Measurements from ENCODE around the gene ASAP3.
A peak's percentile ranks its signal among the peaks of the same experiment; 100 is the strongest.
"Not testable (repeated sequence)": the region's sequence is repeated elsewhere in the genome, so short reads cannot be mapped to it uniquely, and the experiment has no call there.

The ASAP3 gene

DNA sequence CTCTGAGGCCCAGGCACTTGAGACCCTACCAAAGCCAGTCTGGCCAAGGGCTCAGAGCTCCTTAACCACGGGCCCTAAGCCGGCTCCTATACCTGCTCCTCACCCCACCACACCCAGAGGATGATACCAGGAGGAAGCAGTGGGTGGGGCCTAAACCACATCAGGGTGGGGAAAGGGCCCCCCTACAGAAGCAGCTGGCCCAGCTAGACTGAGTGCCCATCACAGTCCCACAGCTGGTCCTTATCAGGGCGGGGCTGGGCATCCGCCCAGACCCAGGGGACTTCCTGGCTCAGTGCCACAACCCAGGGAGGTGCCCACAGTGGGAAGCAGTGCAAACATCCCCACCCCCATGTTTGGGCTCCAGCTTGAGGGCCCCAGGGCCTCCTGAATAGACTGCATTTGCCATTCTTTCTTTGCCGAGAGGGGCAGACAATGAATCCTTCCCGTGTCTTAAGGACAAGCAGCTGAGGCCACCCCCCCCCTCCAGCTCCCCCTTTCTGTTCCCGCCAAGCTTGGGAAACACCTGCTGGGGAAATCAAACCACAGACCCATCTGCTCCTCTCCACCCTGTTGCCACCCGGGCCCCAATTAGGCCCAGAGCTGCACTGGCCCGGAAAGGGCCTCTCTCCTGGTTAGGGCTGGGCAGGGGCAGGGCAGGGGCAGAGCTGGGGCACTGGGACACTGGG is 40.9 kb upstream of the ASAP3 start:
- Mint-ChIP-seq H3K27ac (peak overlapping the region; percentile 95), H3K9me3 (no peaks in the 10 kb centered on the region), H3K27me3 (ENCODE audit: low read depth) (no peaks in the 10 kb centered on the region), H3K4me3 (peak overlapping the region; percentile 96), H3K4me1 (ENCODE audit: low read depth) (peaks cover 63% of the 10 kb centered on the region), H3K36me3 (ENCODE audit: low read depth) (peaks cover 70% of the 10 kb centered on the region)
- DNase-seq (ENCODE audit: low spot score) = no peak

DNA sequence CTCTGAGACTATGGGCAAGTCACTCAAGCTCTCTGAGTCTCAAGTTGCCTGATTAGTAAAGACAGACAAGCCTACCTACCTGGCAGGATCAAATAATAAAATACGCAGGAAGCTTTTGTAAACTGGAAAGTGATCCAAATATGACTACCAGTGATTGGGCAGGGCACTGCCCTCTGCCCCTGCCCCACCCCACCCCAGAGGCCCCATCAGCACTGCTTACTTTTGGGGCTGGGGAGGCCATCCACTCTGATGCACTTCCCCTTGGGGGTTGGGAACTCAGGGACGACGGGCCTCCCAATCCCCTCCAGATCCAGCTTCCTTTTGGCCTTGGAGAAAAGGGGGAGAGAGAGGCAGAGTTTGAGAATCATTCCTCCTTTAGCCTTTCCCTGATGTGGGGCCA is 40.2 kb upstream of the ASAP3 start:
- DNase-seq (ENCODE audit: low spot score) = no peak
- peaks cover 65% of the 10 kb centered on the region for H3K36me3 Mint-ChIP-seq (ENCODE audit: low read depth)
- no peaks in the 10 kb centered on the region for H3K9me3 Mint-ChIP-seq
- H3K4me3 Mint-ChIP-seq = peak overlapping the region; percentile 36
- H3K27ac Mint-ChIP-seq = peak overlapping the region; percentile 67
- no peaks in the 10 kb centered on the region for H3K27me3 Mint-ChIP-seq (ENCODE audit: low read depth)
- peaks cover 56% of the 10 kb centered on the region for H3K4me1 Mint-ChIP-seq (ENCODE audit: low read depth)

DNA sequence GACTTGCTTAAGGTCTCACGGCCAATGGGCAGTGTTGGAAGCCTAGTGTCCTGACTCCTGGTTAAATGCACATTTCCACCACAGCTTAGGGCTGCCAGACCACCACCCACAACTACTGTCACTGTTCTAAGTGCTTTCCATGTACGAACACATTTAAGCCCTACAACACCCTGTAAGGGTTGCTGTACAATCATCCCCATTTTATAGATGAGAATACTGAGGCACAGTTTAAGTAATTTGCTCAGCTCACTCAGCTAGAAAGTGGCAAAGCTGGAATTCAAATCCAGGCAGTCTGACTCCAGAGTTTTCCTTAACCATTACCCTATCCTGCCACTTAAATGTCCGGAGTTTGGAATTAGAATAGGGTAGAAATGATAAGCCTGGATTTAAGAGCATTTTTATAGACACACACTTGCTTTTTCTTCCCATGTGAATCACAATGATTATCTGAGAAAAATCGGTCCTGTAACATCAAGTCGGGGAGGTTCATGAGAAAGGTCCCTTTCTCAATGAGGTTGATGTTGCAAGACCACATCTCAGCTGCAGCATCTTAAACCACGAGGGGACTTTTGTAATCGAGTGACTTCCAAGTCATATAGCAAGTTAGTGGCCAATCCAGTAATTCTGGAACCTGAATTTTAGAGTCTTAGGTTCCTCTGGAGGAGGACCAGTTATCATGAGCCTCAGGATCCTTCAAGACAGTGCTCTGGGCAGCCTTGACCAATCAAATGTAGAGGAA is 38.4 kb upstream of the ASAP3 start:
- Mint-ChIP-seq H3K9me3 (no peaks in the 10 kb centered on the region), H3K36me3 (ENCODE audit: low read depth) (peaks cover 67% of the 10 kb centered on the region), H3K27me3 (ENCODE audit: low read depth) (no peaks in the 10 kb centered on the region), H3K27ac (peak overlapping the region; percentile 47), H3K4me3 (no peak overlapping the region), H3K4me1 (ENCODE audit: low read depth) (peaks cover 42% of the 10 kb centered on the region)
- DNase-seq (ENCODE audit: low spot score) = no peak

DNA sequence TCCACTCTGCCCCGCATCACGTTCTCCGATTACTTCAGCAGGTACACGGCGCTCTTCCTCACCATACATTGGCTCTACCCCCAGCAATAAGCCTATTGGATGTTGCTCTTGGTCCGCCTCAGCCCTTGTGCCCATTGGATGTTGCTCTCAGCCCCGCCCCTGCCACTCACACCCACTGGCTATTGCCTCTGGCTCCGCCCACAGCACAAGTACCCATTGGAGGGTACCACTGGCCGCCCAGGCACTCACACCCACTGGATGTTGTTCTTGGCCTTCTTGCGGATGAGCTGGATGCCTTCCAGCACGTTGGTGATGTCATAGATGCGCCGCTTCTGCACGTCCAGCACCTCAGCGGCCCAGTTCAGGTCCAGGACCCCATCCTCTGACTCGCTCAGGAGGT is 37.6 kb upstream of the ASAP3 start:
- no peaks in the 10 kb centered on the region for H3K9me3 Mint-ChIP-seq
- H3K4me3 Mint-ChIP-seq = no peak overlapping the region
- no peak overlapping the region for H3K27ac Mint-ChIP-seq
- DNase-seq (ENCODE audit: low spot score) = no peak
- H3K4me1 Mint-ChIP-seq (ENCODE audit: low read depth) = peaks cover 34% of the 10 kb centered on the region
- no peaks in the 10 kb centered on the region for H3K27me3 Mint-ChIP-seq (ENCODE audit: low read depth)
- H3K36me3 Mint-ChIP-seq (ENCODE audit: low read depth) = peaks cover 68% of the 10 kb centered on the region

DNA sequence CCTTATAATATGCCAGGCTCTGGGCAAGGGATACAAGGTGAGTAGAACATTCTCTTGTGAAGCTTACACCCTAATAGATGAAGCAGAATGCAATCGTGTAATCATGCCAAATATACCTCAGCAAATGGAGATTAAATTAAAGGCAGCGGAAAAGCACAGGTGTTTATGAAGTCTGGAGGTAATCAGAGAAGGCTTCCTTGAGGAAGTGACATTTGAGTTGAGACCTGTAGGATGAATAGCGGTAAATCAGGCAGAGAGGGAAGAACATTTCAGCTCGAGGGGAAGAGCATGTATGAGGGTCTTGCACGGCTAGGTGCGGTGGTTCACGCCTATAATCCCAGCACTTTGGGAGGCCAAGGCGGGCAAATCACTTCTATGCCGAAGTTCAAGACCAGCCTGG is 33.6 kb upstream of the ASAP3 start:
- H3K4me1 Mint-ChIP-seq (ENCODE audit: low read depth) = peaks cover 9% of the 10 kb centered on the region
- H3K27me3 Mint-ChIP-seq (ENCODE audit: low read depth) = no peaks in the 10 kb centered on the region
- H3K36me3 Mint-ChIP-seq (ENCODE audit: low read depth) = peaks cover 72% of the 10 kb centered on the region
- H3K27ac Mint-ChIP-seq = no peak overlapping the region
- H3K9me3 Mint-ChIP-seq = no peaks in the 10 kb centered on the region
- H3K4me3 Mint-ChIP-seq = no peak overlapping the region
- no peak for DNase-seq (ENCODE audit: low spot score)

DNA sequence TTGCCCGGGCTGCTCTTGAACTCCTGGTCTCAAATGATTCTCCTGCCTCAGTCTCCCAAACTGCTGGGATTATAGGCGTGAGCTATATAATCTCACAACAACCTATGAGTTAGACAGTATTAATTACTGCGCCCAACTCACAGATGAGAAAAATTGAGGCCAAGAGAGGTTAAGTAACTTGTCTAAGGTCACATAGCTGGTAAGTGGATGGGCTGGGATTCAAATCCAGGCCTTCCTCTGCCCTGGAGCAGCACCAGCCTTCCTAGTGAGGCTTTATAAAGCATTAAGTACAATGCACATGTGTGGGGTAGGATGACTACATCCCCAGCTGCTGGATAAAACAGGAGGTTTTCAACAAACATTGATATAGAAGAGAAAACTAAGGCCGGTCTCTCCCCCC is 31.9 kb upstream of the ASAP3 start:
- H3K27ac Mint-ChIP-seq = no peak overlapping the region
- H3K9me3 Mint-ChIP-seq = no peaks in the 10 kb centered on the region
- DNase-seq (ENCODE audit: low spot score) = no peak
- H3K27me3 Mint-ChIP-seq (ENCODE audit: low read depth) = no peaks in the 10 kb centered on the region
- H3K4me3 Mint-ChIP-seq = no peak overlapping the region
- H3K4me1 Mint-ChIP-seq (ENCODE audit: low read depth) = no peaks in the 10 kb centered on the region
- peaks cover 68% of the 10 kb centered on the region for H3K36me3 Mint-ChIP-seq (ENCODE audit: low read depth)

DNA sequence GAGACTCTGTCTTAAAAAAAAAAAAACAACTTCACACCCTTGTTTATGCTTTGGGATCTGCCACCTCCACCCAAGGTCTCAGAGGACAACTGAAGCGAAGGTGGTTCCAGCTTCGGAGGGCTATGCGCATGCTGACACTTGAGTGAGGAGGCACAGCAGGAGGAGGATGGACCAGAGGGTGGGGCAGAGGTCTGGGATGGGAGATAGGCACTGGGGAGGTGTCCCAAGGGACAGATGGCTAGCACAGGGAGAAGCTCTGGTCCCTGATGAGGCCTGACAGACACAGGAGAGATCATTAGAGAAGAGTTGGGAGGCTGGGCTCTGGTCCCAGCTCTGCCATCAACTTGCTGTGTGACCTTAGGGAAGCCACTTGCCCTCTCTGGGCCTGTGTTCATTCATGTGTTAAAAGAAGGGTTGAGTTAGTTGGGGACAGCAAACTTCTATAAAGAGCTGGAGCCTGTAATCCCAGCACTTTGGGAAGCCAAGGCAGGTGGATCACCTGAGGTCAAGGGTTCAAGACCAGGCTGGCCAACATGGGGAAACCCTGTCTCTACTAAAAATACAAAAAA is 30.2 kb upstream of the ASAP3 start:
- H3K4me1 Mint-ChIP-seq (ENCODE audit: low read depth) = no peaks in the 10 kb centered on the region
- no peak for DNase-seq (ENCODE audit: low spot score)
- peaks cover 76% of the 10 kb centered on the region for H3K36me3 Mint-ChIP-seq (ENCODE audit: low read depth)
- H3K9me3 Mint-ChIP-seq = no peaks in the 10 kb centered on the region
- no peak overlapping the region for H3K27ac Mint-ChIP-seq
- H3K4me3 Mint-ChIP-seq = no peak overlapping the region
- H3K27me3 Mint-ChIP-seq (ENCODE audit: low read depth) = no peaks in the 10 kb centered on the region

DNA sequence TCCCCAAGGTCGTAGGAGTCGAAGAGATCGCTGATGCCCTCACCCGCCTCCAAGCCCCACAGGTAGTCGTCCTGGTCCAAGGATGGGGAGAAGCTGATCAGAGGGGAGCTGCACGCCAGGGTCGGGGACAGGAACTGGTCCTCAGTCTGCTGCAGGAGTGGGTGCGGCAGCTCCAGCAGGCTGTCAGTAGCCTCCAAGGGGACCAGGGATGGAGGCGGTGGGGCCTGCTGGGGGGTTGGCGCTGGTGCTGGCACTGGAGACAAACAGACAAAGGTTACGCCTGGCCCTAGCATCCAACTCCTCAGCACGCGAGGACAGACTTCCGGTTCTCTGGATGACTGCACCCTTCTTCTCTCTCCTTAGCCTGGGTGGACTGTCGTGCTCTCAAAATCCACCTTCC is 25.9 kb upstream of the ASAP3 start:
- H3K27me3 Mint-ChIP-seq (ENCODE audit: low read depth) = no peaks in the 10 kb centered on the region
- no peak for DNase-seq (ENCODE audit: low spot score)
- peaks cover 62% of the 10 kb centered on the region for H3K36me3 Mint-ChIP-seq (ENCODE audit: low read depth)
- H3K4me3 Mint-ChIP-seq = no peak overlapping the region
- no peaks in the 10 kb centered on the region for H3K4me1 Mint-ChIP-seq (ENCODE audit: low read depth)
- no peaks in the 10 kb centered on the region for H3K9me3 Mint-ChIP-seq
- no peak overlapping the region for H3K27ac Mint-ChIP-seq

DNA sequence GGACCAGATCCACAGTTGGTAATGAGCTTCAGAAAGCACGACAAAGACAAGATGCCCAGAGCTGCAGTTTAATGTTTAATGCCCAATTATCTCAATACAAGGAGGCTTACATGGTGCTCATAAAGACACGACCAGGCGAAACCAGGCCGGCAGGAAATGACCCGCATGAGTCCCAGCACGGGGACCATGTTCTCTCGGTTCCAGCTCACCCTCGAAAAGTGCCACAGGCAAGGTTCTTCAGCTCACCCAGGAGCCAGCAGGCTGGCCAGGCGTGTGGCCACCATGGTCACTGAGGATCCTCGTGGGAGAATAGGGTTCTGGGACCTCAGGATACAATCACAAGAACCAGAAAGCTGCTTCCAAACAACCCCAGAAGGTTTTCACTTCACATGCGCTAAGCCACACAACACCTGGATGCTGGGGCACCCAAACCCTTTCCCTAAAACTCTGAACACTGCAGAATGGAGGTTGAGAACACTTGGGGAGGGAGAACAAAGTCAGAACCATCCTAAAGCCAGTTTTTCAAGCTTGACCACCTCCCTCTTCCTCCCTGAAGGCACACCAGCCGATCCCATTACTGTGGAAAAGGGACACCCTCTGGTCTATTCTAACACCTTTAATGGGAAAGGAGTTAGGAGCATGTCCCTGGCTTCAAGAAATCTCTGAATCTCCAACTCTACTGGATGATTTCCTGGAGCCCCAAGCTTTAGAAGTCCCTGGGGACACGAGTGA is 22.6 kb upstream of the ASAP3 start:
- no peak overlapping the region for H3K4me3 Mint-ChIP-seq
- H3K27me3 Mint-ChIP-seq (ENCODE audit: low read depth) = no peaks in the 10 kb centered on the region
- no peaks in the 10 kb centered on the region for H3K4me1 Mint-ChIP-seq (ENCODE audit: low read depth)
- DNase-seq (ENCODE audit: low spot score) = no peak
- H3K36me3 Mint-ChIP-seq (ENCODE audit: low read depth) = peaks cover 43% of the 10 kb centered on the region
- no peak overlapping the region for H3K27ac Mint-ChIP-seq
- H3K9me3 Mint-ChIP-seq = no peaks in the 10 kb centered on the region

DNA sequence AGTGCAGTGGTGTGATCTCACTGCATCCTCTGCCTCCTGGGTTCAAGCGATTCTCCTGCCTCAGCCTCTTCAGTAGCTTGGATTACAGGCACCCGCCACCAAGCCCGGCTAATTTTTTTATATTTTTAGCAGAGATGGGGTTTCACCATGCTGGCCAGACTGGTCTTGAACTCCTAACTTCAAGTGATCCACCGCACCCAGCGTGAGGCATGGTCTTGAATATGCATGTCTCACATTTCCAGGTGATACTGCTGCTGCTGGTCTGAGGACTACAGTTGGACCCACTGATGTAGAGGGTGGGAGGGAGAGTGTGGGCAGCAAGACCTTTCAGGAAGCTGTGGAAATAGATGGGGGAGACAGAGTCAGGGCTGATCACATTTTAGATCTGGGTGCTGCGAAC is 21.9 kb upstream of the ASAP3 start:
- H3K4me3 Mint-ChIP-seq = no peak overlapping the region
- no peak overlapping the region for H3K27ac Mint-ChIP-seq
- H3K27me3 Mint-ChIP-seq (ENCODE audit: low read depth) = peaks cover 2% of the 10 kb centered on the region
- DNase-seq (ENCODE audit: low spot score) = no peak
- H3K9me3 Mint-ChIP-seq = no peaks in the 10 kb centered on the region
- peaks cover 37% of the 10 kb centered on the region for H3K36me3 Mint-ChIP-seq (ENCODE audit: low read depth)
- H3K4me1 Mint-ChIP-seq (ENCODE audit: low read depth) = no peaks in the 10 kb centered on the region

DNA sequence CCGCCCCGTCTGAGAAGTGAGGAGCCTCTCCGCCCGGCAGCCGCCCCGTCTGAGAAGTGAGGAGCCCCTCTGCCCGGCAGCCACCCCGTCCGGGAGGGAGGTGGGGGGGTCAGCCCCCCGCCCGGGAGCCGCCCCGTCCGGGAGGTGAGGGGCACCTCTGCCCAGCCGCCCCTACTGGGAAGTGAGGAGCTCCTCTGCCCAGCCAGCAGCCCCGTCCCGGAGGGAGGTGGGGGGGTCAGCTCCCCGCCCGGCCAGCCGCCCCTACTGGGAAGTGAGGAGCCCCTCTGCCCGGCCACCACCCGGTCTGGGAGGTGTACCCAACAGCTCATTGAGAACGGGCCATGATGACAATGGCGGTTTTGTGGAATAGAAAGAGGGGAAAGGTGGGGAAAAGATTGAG is 20.2 kb upstream of the ASAP3 start:
- peaks cover 22% of the 10 kb centered on the region for H3K36me3 Mint-ChIP-seq (ENCODE audit: low read depth)
- not testable (repeated sequence) for H3K27ac Mint-ChIP-seq; H3K27me3 Mint-ChIP-seq (ENCODE audit: low read depth); H3K4me3 Mint-ChIP-seq; DNase-seq (ENCODE audit: low spot score); H3K4me1 Mint-ChIP-seq (ENCODE audit: low read depth); H3K9me3 Mint-ChIP-seq

DNA sequence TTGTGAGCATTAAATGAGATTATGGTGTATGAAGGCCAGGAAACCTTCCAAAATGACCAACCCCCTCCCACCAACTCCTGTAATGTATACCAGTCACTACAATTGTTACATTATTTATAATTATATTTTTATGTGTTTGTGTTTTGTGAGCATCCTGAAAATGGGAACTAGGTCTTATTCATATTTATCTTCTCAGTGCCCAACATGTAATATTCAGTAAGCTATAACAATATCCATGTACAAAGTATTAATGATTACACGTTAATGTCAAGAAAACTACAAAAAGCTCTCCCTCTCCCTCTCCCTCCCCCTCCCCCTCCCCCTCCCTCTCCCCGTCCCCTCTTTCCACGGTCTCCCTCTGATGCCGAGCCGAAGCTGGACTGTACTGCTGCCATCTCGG is 19.0 kb upstream of the ASAP3 start:
- H3K4me1 Mint-ChIP-seq (ENCODE audit: low read depth) = no peaks in the 10 kb centered on the region
- H3K27ac Mint-ChIP-seq = no peak overlapping the region
- H3K27me3 Mint-ChIP-seq (ENCODE audit: low read depth) = peaks cover 2% of the 10 kb centered on the region
- H3K36me3 Mint-ChIP-seq (ENCODE audit: low read depth) = peaks cover 14% of the 10 kb centered on the region
- DNase-seq (ENCODE audit: low spot score) = no peak
- no peak overlapping the region for H3K4me3 Mint-ChIP-seq
- H3K9me3 Mint-ChIP-seq = no peaks in the 10 kb centered on the region

DNA sequence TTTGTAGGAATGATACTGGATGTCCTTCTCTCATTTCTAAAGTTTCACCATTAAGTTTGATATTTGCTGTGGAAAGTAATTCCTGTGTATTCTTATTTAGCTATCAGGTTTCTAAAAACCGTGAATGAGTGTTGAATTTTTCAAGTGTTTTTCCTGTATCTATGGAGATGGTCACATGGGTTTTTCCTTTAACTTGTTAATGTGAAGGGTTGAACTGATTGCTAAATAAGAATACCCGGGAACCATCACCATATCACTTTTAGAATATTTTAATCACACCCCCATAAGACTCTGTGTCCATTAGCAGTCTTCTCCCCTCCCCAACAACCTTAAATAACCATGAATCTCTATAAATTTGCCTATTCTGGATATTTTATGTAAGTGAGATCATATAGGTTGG is 16.5 kb upstream of the ASAP3 start:
- Mint-ChIP-seq H3K27me3 (ENCODE audit: low read depth) (peaks cover 5% of the 10 kb centered on the region), H3K4me1 (ENCODE audit: low read depth) (peaks cover 3% of the 10 kb centered on the region)

DNA sequence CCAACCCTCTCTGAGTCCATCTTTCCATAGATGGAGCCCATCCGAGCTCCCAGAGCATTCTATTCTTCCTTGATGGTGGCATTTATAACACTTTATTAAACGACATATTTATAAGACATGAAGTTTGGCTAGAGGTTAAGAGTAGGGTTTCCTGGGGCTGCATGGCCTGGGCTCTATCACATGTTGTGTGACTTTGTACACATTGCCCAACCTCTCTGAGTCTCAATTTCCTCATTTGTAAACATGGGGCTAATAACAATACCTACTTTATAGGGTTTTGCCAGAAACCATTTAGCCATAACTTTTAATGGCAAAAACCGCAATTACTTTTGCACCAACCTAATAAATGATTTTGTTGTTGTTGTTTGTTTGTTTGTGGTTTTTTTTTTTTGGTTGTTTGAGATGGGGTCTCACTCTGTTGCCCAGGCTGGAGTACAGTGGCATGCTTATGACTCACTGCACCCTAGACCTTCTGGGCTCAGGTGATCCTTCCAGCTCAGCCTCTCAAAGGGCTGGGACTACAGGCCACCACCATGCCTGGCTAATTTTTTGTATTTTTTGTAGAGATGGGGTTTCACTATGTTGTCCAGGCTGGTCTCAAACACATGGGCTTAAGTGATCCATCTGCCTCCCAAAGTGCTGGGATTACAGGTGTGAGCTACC is 13.9 kb upstream of the ASAP3 start:
- Mint-ChIP-seq H3K27ac (no peak overlapping the region), H3K36me3 (ENCODE audit: low read depth) (no peaks in the 10 kb centered on the region), H3K4me3 (no peak overlapping the region), H3K4me1 (ENCODE audit: low read depth) (peaks cover 3% of the 10 kb centered on the region), H3K9me3 (no peaks in the 10 kb centered on the region), H3K27me3 (ENCODE audit: low read depth) (peaks cover 11% of the 10 kb centered on the region)
- DNase-seq (ENCODE audit: low spot score) = no peak

More for the DNA sequence above, 16.5 kb upstream of the ASAP3 start:
- no peak overlapping the region for H3K27ac Mint-ChIP-seq
- H3K36me3 Mint-ChIP-seq (ENCODE audit: low read depth) = peaks cover 4% of the 10 kb centered on the region
- H3K4me3 Mint-ChIP-seq = no peak overlapping the region
- H3K9me3 Mint-ChIP-seq = no peaks in the 10 kb centered on the region
- no peak for DNase-seq (ENCODE audit: low spot score)
